ENCODE data around the gene FXYD5. TPM values are rescaled to one million over a fixed set of nuclear protein-coding genes. Genes with fewer than 3 reads are reported as not detected.

The FXYD5 gene
- total and polyA plus RNA-seq, 2 donors (not counting 3 experiments of a cell fraction or from before 2014, with no cell fraction given), result 223 to 290 TPM

DNA sequence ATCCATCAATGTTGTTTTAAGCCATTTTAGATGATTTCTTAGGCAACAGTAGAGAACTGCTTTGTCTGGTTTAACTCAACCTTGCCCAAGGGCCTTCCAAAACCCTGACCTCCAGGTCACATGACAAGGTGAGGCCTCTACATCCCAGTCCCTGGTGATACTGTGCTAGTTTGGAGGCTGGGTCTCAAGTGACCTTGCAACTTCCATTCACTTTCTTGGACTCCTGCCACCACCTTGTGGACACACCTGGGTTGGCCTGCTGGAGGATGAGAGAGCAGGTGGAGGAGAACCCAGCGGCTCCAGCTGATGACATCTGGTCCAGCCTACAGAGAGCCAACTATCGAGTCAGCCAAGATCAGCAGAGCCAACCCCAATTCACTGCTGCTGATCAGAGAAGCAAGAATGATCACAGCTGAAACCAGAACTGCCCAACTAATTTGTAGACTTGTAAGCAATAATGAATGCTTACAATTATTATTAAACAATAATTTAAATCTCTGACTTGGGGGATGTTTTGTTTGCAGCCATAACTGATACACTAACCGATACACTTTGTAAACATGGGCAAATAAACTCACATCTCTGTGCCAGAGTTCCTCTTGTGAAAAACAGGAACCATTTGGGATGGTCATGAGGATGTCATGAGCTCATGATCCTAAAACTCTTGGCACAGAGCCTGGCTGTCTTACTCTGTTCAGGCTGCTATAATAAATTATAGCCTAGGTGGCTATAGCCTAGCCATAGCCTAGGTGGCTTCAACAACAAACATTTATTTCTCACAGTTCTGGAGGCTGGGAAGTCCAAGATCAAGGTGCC is 62.5 kb downstream of the FXYD5 start:
- peaks cover 0 to 4% of the 10 kb centered on the region in 2 experiments for H3K27me3 ChIP-seq (ENCODE audit: control insufficient read depth in 2 of 2, insufficient read depth in 2 of 2, low read length in 2 of 2)
- H3K9me3 ChIP-seq (replicated peaks; ENCODE audit: control insufficient read depth, insufficient read depth, low read length), result no peaks in the 10 kb centered on the region
- H3K79me2 ChIP-seq (ENCODE audit: control insufficient read depth, insufficient read depth, low read length), result no peaks in the 10 kb centered on the region
- no peak overlapping the region for H3K9ac ChIP-seq (replicated peaks; ENCODE audit: extremely low read depth, insufficient read depth, low read length)
- BruUV-seq (replicated peaks), result no TSS peak
- no peaks in the 10 kb centered on the region for H4K20me1 ChIP-seq (replicated peaks; ENCODE audit: control insufficient read depth, extremely low read depth, insufficient read depth, low read length)
- POLR2A ChIA-PET, result no interaction called here
- H2AFZ ChIP-seq (ENCODE audit: low read depth, low read length), result no peak overlapping the region
- TF ChIP-seq EZH2 (IDR thresholded peaks at IDR 0.05; ENCODE audit: borderline replicate concordance, low read depth, low read length, severe bottlenecking) (no peak), GATA2 (IDR thresholded peaks at IDR 0.05; ENCODE audit: insufficient read depth, insufficient read length, low read depth, low read length) (no peak), POLR2A (IDR thresholded peaks at IDR 0.05; ENCODE audit: low read depth, low read length) (no peak), JUN (IDR thresholded peaks at IDR 0.05; ENCODE audit: borderline replicate concordance, insufficient read depth, insufficient read length, low read depth) (no peak), MYC (IDR thresholded peaks at IDR 0.05; ENCODE audit: low read depth, low read length) (no peak), FOS (IDR thresholded peaks at IDR 0.05; ENCODE audit: borderline replicate concordance, insufficient read depth, low read length) (no peak), POLR2AphosphoS5 (IDR thresholded peaks at IDR 0.05; ENCODE audit: insufficient read depth, low read depth, low read length) (no peak)
- TF ChIP-seq, protein P1, sequence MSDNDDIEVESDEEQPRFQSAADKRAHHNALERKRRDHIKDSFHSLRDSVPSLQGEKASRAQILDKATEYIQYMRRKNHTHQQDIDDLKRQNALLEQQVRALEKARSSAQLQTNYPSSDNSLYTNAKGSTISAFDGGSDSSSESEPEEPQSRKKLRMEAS (IDR thresholded peaks at IDR 0.05; ENCODE audit: insufficient read depth, insufficient read length), result no peak
- intact Hi-C loops (cut with micrococcal nuclease), result no loop called here
- H3K4me1 ChIP-seq (ENCODE audit: control insufficient read depth, extremely low read depth, insufficient read depth, low read length), result peaks cover 11% of the 10 kb centered on the region
- FAIRE-seq, result no peak
- no peaks in the 10 kb centered on the region for H3K9me1 ChIP-seq (replicated peaks; ENCODE audit: control insufficient read depth, extremely low read depth, insufficient read depth, low read length)
- H3K4me3 ChIP-seq (replicated peaks in 1 of 3; ENCODE audit: insufficient read depth in 1 of 3, low read depth in 1 of 3, low read length in 3 of 3), result no peak overlapping the region
- H3K4me2 ChIP-seq (ENCODE audit: insufficient read depth, low read length), result no peak overlapping the region
- no peak overlapping the region for H3K27ac ChIP-seq (ENCODE audit: insufficient read depth, low read depth, low read length)
- H3K36me3 ChIP-seq (ENCODE audit: control insufficient read depth in 2 of 2, extremely low read depth in 1 of 2, insufficient read depth in 2 of 2, low read length in 2 of 2), result no peaks in the 10 kb centered on the region
- CTCF ChIA-PET, result interaction anchor here (1.5 kb wide), 1 partner anchor 150 kb away, joined by 3 read pairs; no protein-coding TSS in a partner anchor
- dilution Hi-C loops (cut with MboI; ENCODE audit: extremely low pct_ligation_motif_present, low sequenced_read_pairs), result no loop called here
- DNase-seq (ENCODE audit: low read depth, low spot score), result no peak

Measured in endothelial cell of umbilical vein (primary cell).